HG02623 (cell line): ENCODE results near the gene HMSD.
A peak's percentile ranks its signal among the peaks of the same experiment; 100 is the strongest.

Source experiments
- ATAC-seq: cut with Tn5 transposase; IDR thresholded peaks from one replicate; pipeline ENCODE4 v1.9.1; 2021; ENCODE audit warnings: moderate library complexity; ENCODE audit not compliant: unreplicated experiment

The HMSD gene

DNA sequence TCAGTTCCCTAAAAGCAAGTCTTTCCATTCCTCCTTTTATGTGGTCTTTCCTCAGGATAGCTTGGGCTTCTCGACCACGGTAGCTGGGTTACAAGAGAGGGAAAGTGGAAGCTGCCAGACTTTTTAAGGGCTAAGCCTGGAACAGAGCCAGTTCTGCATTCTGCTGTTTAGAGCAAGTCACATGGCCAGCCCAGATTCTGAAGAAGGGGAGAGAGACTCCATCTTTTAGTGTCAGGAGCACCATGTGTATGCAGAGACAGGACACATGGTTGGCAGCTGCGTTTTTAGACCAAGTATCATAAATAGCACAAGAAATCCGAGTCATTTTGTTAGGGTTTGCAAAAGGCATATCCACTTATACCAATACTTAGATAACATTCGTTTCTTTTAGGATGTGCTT lies 4.7 kb downstream of the HMSD start:
- ATAC-seq = no peak

DNA sequence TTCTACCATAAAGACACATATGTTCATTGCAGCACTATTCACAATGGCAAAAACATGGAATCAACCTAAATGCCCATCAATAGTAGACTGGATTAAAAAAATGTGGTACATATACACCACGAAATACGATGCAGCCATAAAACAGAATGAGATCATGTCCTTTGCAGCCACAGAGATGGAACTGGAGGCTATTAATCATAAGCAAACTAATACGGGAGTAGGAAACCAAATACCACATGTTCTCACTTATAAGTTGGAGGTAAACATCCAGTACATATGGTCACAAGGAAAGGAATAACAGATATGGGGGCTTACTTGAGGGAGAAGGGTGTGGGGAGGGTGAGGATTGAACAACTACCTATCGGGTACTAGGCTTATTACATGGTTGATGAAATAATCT lies 7.7 kb downstream of the HMSD start:
- no peak for ATAC-seq

DNA sequence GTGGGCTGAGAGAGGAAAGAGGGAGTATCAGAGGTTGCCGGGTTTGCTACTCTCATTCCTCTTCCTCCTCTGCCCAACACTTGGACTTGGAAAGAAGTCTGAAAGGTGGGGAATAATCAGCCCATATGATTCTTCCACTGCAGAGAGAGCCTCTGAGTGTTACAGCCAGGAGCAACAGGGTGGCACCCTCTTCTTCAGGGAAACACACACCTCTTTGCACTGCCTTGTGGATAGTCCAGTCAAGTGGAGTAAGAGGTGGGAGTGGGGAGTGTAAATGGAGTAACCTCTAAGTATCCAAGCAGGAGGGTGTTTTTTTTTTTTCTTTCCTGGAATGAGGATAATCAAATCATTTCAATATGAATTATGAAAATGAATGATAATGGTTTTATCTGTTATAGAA lies 11.8 kb downstream of the HMSD start:
- ATAC-seq = no peak

DNA sequence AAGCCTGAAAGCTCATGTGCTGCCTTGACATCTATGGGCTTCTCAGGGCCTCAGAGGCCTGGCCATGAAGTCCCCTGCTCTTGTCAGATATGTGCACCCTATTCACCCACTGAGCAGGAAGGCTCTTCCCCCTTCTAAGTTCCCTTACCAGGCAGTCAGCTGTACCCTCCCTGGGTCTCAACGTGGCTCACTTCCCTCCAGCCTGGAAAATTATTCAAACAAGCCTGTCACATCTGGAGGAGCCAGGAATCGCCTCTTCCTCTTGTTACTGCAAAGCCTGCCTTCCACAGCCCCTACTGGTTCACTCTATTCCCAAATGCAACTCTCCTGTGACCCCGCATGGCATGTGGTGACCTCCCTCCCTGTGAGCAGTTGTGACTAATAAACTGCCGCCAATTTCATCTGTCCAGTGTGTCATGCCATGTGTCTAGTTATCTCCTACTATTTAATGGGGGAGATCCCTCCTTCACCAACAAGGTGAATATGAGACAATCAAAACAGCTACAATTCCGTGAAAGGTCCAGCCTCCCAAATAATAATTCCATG lies 12.4 kb downstream of the HMSD start:
- ATAC-seq = no peak

DNA sequence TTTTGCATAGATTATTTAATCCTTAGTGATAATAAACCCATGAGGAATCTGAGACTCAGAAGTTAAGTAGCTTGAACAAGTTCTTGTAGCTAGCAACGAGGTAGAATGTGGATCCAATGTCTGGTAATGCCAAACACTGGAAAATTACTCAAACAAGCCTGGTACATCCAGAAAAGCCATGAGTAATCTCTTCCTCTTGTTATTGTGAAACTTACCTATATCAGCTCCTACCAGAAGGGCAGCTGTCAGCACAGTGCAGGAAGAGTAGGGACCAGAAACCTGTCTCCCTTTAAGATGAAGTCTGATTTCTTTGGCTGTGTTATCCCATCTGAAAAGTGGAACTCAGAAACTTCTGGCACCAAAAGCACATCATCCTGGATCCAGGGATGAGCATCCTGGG lies 13.0 kb downstream of the HMSD start:
- no peak for ATAC-seq

DNA sequence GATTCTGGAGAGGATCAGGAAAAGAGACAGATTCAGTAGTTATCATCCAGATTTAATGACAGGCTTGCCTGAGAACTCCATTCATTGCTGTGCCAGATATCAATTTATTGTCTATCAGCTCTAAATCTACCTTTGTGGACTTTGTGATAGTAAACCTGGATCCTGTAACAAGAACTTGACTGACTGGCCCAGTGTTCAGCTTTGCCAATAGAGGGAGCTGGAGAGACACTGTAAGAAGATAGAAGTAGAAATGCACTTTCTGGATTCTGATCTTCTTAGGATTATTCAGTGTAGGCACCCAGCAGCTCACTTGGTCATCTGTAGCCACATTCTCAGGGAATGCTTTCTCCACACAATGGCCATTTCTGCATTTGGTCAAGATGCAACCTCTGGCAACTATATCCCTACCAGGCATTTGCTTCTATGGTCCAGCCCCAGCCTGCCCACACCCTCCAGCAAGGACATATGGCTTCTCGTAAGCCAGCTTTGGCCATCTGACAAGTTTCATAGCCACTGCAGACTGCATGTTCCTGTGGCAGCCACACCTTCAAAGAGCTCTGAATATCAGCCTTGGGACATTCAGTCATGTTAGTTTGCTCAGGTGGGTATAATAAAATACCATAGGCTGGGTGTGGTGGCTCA lies 14.6 kb downstream of the HMSD start:
- ATAC-seq = peak; percentile 70

DNA sequence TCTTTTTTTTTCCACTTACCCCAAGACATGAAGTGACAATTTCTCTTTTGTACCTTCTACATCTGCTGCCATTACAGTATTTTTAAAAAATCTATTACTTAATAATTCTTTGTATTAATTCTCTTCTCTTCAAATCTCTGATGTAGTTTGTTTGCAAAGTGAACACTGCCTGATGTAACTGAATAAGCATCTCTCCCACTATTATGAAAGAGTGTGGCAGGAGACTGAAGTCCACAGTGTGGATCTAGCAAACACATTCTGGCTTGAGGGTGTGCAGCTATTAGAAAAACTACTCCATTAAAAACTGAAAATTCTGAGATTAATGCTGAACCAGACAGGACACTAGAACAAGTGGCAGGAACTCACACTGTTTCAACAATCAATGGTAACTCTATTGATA lies 15.8 kb downstream of the HMSD start:
- no peak for ATAC-seq

DNA sequence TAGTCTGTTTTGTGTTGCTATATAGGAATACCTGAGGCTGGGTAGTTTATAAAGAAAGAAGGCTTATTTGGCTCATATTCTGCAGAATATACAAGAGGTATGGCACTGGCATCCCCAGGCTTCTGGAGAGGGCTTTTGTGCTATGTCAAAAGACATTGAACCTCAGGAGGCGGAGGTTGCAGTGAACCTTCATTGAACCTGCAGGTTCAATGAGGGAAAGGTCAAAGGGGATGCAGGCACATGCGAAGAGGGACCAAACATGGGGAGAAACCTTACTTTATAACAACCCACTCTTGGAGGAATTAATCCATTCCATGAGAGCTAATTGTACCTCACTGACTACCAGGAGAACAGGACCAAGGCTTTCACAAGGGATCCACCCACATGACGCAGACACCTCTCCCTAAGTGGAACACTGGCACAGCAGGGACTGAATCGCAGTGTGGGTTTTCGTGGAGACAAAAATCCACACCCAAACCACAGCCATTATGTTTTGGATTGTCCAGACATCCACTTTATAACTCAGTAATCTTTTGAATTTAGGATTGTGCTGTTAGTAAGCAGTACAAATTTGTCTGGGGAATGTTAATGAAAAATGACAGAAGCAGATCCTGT lies 16.7 kb downstream of the HMSD start:
- no peak for ATAC-seq

DNA sequence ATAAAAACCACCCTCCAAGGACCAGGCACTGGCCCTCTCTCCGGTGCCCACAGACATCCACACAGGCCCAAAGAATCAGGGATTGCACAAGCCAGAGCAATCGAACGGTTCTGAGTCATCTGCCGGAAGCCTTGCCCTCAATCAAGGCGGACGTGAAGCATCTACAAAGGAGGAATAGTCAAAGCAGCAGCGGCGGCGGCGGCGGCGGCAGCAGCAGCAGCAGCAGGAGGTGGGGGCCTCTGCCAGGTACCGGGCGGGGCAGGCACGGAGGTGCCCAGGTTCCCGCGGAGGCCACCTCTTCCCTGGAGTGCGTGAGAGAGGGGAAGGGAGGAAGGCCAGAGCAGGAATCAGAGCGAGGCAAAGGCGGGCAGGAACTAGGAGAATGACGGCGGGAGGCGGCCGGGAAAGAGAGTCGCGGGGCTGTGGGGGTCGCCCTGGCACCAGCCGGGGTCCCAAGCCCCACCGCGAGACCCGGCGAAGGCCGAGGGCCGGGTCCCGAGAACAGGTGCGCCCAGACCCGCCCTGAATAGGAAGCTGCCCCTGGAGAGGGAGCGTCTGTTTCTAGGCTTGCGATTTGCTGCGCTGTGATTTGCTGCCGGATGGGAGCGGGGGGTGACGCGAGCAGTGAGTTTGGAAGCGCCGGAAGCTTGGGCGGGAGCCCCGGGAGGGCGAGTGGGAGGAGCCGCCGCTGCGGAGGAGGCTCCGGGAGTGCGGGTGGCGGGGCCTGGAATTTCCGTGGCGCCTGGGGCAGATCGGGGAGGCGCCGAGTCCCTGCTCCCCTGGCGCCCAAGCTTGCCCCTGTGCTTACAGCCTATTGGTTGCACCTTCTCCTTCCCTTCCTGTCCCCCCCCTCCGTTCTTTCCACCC lies 21.1 kb downstream of the HMSD start, which contains the start of gene SERPINB8:
SERPINB8 (plus strand) TSS at position 140 of the 867 bp plus-strand sequence. CDS start 8,228 bp downstream, outside the sequence.
- peak; percentile 93 for ATAC-seq

DNA sequence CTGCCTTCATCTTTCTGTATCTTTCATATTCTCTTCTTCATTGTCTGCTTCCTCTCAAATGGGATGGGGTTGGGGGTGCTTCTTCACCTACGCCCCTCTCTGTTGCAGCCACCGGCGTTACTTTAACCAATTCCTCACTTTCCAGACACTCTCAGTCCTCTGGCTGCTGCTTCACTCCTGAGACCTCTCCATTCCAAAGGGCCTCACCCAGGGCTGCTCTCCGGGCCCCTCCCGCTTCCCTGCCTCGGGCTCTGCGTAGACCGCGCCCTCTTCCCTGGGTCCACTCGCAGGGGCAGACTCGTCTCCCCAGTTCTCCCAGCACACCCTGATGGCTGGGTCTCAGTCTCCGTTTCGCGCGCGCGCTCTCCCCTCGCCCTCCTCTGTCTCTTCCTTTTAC lies 21.7 kb downstream of the HMSD start:
- ATAC-seq = no peak

DNA sequence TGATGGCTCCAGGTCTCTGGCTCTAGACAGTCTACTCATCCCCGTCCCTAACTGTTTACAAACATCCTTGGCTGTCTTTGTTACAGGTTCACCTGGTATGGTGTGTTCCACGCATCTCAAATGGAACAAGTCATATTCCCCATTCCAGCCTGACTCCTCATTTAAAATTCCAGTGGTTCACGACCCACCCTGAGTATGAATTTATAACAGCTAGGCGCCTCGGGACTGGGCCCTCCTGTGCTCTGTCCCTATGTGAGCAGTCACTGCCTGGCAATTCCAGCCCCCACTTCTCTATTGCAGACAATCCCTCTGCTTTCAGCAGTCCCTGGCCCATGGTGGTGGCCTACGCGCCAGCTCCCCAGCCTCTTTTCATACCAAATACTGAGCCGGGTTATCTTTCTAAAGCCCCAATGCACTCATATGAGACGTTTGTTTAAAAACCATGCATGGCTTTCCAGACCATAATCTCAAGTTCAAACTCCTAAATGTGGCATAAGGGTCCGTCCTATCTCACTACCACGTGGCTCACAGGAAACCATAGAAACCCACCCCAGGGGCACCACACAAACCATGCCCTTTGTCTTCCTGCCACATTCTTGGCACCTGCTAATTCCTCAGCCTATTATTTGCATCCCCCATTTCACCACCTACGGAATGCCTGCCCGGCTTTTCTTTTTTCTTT lies 22.4 kb downstream of the HMSD start:
- ATAC-seq = no peak

DNA sequence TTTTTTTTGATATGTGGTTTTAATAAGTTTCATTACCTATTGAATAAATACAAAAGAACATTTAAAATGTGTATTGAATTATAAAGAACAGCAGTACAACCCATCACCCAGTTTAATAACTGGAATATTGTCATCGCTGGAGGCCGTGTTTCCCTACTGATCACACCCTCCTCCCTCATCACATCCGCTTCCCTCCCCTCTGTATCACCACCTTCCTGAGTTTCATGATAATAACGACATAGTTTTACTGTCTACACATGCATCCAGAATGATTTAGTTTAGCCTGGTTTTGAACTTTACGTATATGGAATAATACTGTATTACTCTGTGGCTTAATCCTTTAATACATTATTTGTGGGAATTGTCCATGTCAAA lies 22.9 kb downstream of the HMSD start:
- no peak for ATAC-seq

DNA sequence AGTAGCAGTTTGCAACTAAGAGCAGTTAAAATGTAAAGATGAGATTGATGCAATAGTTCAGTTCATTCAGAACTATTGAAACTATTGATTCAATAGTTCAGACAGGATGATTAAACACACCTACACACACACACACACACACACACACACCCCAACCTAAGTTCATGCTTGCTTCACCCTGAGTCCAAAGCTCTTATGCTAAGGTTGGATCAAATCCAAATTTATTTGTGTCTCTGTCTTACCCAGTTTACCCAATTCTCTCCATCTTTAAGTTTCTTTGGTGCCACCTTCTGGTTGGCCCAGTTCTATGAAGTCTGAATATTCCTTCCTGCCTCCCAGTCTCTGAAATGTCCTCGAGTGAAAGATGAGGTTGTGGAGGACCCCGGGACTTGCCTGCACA lies 25.9 kb downstream of the HMSD start:
- no peak for ATAC-seq

DNA sequence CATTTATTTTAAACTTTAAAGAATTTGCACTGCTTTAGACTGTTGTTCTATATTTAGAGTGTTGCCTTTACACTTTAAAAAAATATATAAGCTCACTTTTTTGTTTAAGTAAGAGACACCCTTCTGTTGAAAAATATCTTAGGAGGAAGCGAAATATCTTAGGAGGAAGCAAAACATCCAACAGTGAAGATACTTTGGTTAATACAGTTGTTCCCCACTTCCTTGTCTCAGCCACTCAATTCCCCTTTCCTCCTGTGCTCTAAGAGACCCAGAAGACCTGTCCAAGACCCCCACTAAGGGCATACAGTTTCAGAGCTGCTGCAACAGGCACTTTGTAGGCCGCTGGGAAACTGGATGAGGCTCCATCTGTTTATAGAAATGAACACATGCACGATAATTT lies 26.5 kb downstream of the HMSD start:
- ATAC-seq = no peak

DNA sequence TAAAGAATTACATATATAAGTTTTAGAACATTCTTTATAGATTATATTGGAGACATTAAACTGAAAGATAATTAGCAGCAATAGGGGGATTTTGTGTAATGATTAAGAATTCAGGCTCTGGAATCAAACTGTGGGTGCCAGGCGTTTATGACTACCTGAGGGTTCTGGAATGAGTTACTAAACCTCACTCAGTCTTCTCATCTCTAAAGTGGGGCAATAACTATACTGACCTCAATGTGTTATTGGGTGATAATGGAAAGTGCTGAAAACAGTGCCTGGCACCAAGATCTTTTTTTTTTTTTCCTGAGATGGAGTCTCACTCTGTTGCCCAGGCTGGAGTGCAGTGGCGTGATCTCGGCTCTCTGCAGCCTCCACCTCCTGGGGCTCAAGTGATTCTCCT lies 27.9 kb downstream of the HMSD start:
- no peak for ATAC-seq

DNA sequence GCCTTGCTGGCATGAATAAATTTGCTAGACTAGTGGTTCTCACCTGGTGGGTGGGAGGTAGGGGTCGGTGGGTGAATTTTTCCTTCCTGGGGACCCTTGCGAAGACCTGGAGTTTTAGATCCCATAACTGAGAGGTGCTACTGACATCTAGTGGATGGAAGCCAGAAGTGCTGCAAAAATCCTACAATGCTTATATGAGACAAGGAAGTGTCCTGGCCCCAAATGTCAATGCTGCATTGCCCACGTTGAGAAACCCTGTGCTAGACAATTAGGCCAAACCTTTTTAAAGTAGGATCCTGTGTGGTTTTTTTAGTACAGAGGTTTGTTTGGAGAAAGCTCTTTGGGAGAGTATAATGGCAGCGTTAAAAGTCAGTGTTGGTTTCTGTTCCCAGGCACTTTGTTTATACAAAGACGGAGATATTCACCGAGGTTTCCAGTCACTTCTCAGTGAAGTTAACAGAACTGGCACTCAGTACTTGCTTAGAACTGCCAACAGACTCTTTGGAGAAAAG lies 30.4 kb downstream of the HMSD start:
- peak; percentile 76 for ATAC-seq

DNA sequence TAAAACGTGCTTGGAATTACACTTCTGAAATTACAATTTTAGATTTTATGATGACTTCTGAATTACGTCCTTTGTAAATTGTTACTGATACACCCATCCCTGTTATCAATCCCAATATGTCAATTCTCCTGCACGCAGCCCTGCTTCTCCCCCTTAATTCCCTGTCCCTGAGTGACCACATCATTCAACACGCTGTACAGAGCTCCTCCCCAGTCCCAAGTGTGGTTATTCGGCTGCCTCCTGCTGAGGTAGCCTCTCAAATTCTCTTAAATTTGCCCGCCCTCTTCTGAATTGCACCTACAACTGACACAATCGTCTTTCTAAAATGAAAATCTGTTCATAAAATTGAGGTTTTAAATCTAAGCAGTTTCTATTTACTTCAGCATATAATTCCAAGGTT lies 30.9 kb downstream of the HMSD start:
- no peak for ATAC-seq

DNA sequence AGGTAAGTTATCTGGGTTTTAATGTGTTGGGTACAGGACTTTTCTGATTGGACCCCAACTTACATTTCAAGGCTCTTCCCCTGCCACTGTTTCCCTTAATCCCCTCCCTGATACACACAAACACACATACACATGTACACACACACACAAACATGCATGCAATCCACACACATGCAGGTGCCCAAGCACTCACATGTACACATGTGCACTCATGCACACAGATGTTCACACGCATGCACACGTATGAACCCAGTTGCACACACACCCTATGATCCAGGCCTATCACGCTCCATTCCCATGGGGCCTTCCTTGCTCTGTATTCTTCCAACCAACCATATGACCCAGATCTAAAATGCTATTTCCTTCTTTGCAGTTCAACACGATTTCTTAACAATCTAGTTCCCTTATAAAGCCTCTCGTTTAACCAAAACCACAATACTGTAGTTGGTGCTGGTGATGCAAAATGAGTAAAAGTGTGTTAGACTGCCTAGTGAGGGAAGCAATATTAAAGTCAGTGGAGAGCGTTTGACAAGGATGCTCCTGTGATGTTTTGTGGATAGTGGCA lies 31.9 kb downstream of the HMSD start:
- no peak for ATAC-seq

DNA sequence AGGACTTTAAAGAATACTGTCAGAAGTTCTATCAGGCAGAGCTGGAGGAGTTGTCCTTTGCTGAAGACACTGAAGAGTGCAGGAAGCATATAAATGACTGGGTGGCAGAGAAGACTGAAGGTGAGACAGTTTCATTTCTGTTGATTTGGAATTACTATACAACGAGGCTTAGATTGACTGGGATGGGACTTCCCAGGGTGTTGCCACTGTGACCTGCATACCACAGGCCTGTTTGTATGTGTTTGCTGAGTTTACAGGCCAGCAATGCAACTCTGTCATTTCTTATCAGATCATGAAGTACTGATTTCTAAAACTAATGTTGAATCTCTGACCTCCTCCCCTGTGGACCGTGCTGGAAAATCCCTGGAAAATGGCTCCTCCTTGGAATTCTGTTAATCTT lies 32.6 kb downstream of the HMSD start:
- no peak for ATAC-seq

DNA sequence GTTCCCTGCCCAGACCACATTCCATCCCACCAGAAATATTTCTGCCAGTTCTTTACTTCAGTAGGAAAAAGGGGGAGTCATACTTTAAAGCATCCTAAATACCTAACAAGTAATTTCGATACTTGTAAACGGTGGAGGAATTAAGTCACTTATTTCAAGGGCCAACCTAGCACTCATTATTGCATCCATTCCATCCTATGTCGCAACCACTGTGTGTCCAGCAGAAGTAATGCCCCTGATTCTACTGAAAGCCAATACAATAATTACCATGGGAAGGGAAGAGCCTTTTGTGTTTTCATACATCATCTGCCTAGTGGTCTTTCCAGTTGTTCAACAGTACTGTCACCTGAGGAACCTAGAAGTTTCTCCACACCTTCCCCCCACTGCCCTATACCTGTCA lies 33.3 kb downstream of the HMSD start:
- no peak for ATAC-seq

DNA sequence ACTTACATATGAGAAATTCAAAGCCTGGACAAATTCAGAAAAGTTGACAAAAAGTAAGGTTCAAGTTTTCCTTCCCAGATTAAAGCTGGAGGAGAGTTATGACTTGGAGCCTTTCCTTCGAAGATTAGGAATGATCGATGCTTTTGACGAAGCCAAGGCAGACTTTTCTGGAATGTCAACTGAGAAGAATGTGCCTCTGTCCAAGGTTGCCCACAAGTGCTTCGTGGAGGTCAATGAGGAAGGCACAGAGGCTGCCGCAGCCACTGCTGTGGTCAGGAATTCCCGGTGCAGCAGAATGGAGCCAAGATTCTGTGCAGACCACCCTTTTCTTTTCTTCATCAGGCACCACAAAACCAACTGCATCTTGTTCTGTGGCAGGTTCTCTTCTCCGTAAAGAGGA lies 37.8 kb downstream of the HMSD start:
- ATAC-seq = no peak
